Measurements from ENCODE around the gene RFC2.

DNA sequence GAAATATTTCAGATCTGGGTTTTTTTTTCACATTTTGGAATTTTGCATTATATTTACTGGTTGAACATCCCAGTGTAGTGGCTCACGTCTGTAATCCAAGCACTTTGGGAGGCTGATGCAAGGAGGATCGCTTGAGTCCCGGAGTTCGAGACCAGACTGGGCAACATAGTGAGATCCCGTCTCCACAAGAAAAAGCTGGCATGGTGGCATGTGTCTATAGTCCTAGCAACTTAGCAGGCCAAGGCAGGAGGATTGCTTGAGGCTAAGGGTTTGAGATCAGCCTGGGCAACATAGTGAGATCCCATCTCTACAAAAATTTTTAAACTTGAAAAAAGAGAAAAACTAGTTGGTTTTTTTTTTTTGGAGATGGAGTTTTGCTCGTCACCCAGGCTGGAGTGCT lies 6.0 kb downstream of the RFC2 start:
- TF ChIP-seq POLR2A (IDR thresholded peaks at IDR 0.05; ENCODE audit: low read length) (no peak), GATA1 (IDR thresholded peaks at IDR 0.05; ENCODE audit: low read depth, low read length) (no peak)

Measured in erythroblast (primary cell).